WERI-Rb-1 (cell line): ENCODE results near the gene DOK5.

Experiments used
- DNase-seq: peaks from one replicate; pipeline ENCODE4 v3.0.0-alpha.2; 2020
- H3K27ac ChIP-seq: fragments of 250-450 bp; sonication (Bioruptor Pico); 2 replicates; pipeline ENCODE4 v1.5.1; 2020; ENCODE audit warnings: mild to moderate bottlenecking, moderate library complexity
- H3K27me3 ChIP-seq: fragments of 250-450 bp; sonication (Bioruptor Pico); 2 replicates; pipeline ENCODE4 v1.5.1; 2021; ENCODE audit warnings: mild to moderate bottlenecking, low read depth, moderate library complexity; ENCODE audit not compliant: insufficient read depth, severe bottlenecking
- H3K36me3 ChIP-seq: fragments of 250-450 bp; sonication (Bioruptor Pico); 2 replicates; pipeline ENCODE4 v1.5.1; 2020; ENCODE audit warnings: mild to moderate bottlenecking, moderate library complexity
- H3K4me3 ChIP-seq: 2 replicates; pipeline ENCODE4 v1.5.1; 2011; ENCODE audit warnings: low read depth, mild to moderate bottlenecking, control low read depth, low read length
- H3K9me3 ChIP-seq: fragments of 250-450 bp; sonication (Bioruptor Pico); 2 replicates; pipeline ENCODE4 v1.5.1; 2021; ENCODE audit warnings: mild to moderate bottlenecking, moderate library complexity; ENCODE audit not compliant: severe bottlenecking
- CTCF ChIP-seq: IDR thresholded peaks from 2 replicates; pipeline ENCODE4 v1.5.1; 2011; ENCODE audit warnings: low read depth, mild to moderate bottlenecking, control low read depth, inconsistent platforms, low read length

DOK5 gene

GRCh38 chr20:54566031-54566688 lies 90.8 kb downstream of the DOK5 start:
- H3K9me3 ChIP-seq: no peaks in the 10 kb centered on the region
- no peak overlapping the region for H3K27ac ChIP-seq
- peaks cover 68% of the 10 kb centered on the region for H3K27me3 ChIP-seq
- no peak overlapping the region for H3K4me3 ChIP-seq
- no peak for TF ChIP-seq CTCF
- no peak for DNase-seq
- no peaks in the 10 kb centered on the region for H3K36me3 ChIP-seq

- TF ChIP-seq CTCF: no peak
- H3K36me3 ChIP-seq: no peaks in the 10 kb centered on the region
- H3K9me3 ChIP-seq: no peaks in the 10 kb centered on the region
- peaks cover 65% of the 10 kb centered on the region for H3K27me3 ChIP-seq
- no peak overlapping the region for H3K4me3 ChIP-seq
- DNase-seq: no peak
- no peak overlapping the region for H3K27ac ChIP-seq
Observed at GRCh38 chr20:54570561-54570960, 95.2 kb downstream of the DOK5 start.

GRCh38 chr20:54572665-54573435 lies 97.5 kb downstream of the DOK5 start:
- Histone ChIP-seq H3K36me3 (no peaks in the 10 kb centered on the region), H3K27ac (no peak overlapping the region), H3K27me3 (peaks cover 60% of the 10 kb centered on the region), H3K9me3 (no peaks in the 10 kb centered on the region), H3K4me3 (no peak overlapping the region)
- no peak for DNase-seq
- no peak for TF ChIP-seq CTCF

GRCh38 chr20:54573838-54574237 lies 98.4 kb downstream of the DOK5 start:
- Histone ChIP-seq H3K36me3 (no peaks in the 10 kb centered on the region), H3K9me3 (no peaks in the 10 kb centered on the region), H3K27me3 (peaks cover 51% of the 10 kb centered on the region), H3K27ac (no peak overlapping the region), H3K4me3 (no peak overlapping the region)
- no peak for DNase-seq
- no peak for TF ChIP-seq CTCF

- DNase-seq: no peak
- TF ChIP-seq CTCF: no peak
- Histone ChIP-seq H3K36me3 (no peaks in the 10 kb centered on the region), H3K27me3 (peaks cover 28% of the 10 kb centered on the region), H3K9me3 (no peaks in the 10 kb centered on the region), H3K4me3 (no peak overlapping the region), H3K27ac (no peak overlapping the region)
Observed at GRCh38 chr20:54576518-54576917, 101.1 kb downstream of the DOK5 start.
